Measurements from ENCODE around the gene MEMO1.

DNA sequence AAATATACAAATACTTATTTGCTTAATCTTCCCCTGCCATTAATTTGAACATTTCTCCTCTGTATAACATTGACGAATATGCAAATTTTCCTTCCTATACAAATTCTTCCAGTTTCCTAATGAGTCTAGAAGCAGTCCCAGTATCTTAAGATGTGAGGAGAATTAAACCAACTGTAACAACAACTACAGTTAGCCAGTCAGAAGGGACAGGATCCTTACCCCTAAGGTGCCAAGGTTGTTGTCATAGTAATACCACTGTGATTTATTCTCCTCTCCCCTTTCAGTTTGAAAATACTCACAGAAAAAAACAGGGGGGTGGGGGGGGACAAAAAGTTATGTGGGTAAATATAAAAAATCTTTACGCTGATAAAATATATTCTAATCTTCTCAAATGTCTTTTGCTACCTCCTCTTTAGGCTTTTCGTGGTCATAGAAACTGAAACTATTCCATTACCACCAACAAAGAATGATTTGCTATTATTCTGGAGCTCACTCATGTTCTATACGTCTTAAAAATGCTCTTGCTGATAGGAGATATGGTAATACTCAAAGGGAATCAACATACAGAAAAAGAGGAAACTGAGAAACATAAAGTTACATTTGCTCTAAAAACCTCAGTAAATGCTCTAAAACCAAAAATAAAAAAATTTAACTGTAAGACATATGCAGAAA is 107.6 kb downstream of the MEMO1 start:
- no peak for TF ChIP-seq GLIS3 (CRISPR knock-in tag; IDR thresholded peaks at IDR 0.05)
- TF ChIP-seq, protein P1, sequence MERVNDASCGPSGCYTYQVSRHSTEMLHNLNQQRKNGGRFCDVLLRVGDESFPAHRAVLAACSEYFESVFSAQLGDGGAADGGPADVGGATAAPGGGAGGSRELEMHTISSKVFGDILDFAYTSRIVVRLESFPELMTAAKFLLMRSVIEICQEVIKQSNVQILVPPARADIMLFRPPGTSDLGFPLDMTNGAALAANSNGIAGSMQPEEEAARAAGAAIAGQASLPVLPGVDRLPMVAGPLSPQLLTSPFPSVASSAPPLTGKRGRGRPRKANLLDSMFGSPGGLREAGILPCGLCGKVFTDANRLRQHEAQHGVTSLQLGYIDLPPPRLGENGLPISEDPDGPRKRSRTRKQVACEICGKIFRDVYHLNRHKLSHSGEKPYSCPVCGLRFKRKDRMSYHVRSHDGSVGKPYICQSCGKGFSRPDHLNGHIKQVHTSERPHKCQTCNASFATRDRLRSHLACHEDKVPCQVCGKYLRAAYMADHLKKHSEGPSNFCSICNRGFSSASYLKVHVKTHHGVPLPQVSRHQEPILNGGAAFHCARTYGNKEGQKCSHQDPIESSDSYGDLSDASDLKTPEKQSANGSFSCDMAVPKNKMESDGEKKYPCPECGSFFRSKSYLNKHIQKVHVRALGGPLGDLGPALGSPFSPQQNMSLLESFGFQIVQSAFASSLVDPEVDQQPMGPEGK (CRISPR knock-in tag; IDR thresholded peaks at IDR 0.05; ENCODE audit: borderline replicate concordance) = no peak
- TF ChIP-seq ISL1 (CRISPR knock-in tag; IDR thresholded peaks at IDR 0.05) = no peak
- TF ChIP-seq, protein P2, sequence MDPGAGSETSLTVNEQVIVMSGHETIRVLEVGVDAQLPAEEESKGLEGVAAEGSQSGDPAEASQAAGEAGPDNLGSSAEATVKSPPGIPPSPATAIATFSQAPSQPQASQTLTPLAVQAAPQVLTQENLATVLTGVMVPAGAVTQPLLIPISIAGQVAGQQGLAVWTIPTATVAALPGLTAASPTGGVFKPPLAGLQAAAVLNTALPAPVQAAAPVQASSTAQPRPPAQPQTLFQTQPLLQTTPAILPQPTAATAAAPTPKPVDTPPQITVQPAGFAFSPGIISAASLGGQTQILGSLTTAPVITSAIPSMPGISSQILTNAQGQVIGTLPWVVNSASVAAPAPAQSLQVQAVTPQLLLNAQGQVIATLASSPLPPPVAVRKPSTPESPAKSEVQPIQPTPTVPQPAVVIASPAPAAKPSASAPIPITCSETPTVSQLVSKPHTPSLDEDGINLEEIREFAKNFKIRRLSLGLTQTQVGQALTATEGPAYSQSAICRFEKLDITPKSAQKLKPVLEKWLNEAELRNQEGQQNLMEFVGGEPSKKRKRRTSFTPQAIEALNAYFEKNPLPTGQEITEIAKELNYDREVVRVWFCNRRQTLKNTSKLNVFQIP (CRISPR knock-in tag; IDR thresholded peaks at IDR 0.05; ENCODE audit: borderline replicate concordance, low read depth) = no peak
- no peak for TF ChIP-seq ZNF70 (CRISPR knock-in tag; IDR thresholded peaks at IDR 0.05)
- no peak for TF ChIP-seq ZNF8 (CRISPR knock-in tag; IDR thresholded peaks at IDR 0.05)
- no peak for TF ChIP-seq ZC3H10 (CRISPR knock-in tag; IDR thresholded peaks at IDR 0.05)
- no peak for TF ChIP-seq RARB (CRISPR knock-in tag; IDR thresholded peaks at IDR 0.05)
- TF ChIP-seq ZFP30 (CRISPR knock-in tag; IDR thresholded peaks at IDR 0.05) = no peak
- TF ChIP-seq CSDC2 (CRISPR knock-in tag; IDR thresholded peaks at IDR 0.05) = no peak
